ENCODE data around the gene DOK5. TPM values are rescaled to one million over a fixed set of nuclear protein-coding genes. Genes with fewer than 3 reads are reported as not detected.

The DOK5 gene
- total and polyA plus RNA-seq, 2 of the 8 experiments (the other 6 are each of a cell fraction or from before 2014, with no cell fraction given), result 8.9 to 15.0 TPM

DNA sequence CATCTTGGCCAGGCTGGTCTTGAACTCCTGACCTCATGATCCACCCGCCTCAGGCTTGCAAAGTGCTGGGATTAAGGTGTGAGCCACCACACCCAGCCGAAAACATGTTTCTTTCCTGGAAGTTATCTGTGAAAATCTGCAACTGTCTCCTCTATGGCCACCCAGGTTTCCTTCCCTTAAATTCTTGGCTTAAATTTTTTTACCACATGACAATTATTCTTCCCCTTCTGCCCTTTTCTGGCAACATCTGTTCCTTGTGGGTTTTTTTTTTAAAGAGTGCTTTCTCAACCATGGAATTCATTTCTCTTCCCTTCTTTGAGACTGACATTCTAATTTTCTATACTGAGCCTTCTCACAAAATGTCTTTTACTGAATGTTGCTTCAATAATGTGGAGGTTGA lies 59.6 kb downstream of the DOK5 start:
- Histone ChIP-seq H2BK120ac (replicated peaks; ENCODE audit: low read depth, low read length) (no peak overlapping the region), H4K8ac (ENCODE audit: extremely low read depth, insufficient read depth, low read length) (no peak overlapping the region)

More for the DNA sequence above, 59.6 kb downstream of the DOK5 start:
- H3K4me2 ChIP-seq (ENCODE audit: insufficient read depth in 1 of 2, low read depth in 2 of 2, low read length in 2 of 2), result no peak overlapping the region
- no peak overlapping the region for H3K27ac ChIP-seq (ENCODE audit: low read depth, low read length)
- H4K20me1 ChIP-seq (replicated peaks in 1 of 2; ENCODE audit: control insufficient read depth in 1 of 2, insufficient read depth in 2 of 2, low read length in 2 of 2), result no peaks in the 10 kb centered on the region
- H4K91ac ChIP-seq (replicated peaks; ENCODE audit: insufficient read length, low read length), result no peak overlapping the region
- FAIRE-seq, result no peak
- no peak overlapping the region for H2BK20ac ChIP-seq (ENCODE audit: low read length)
- no peak for DNase-seq (ENCODE audit: low read depth in 1 of 2, low spot score in 2 of 2)
- H3K18ac ChIP-seq (ENCODE audit: extremely low read depth, low read length), result no peak overlapping the region
- H3K56ac ChIP-seq (replicated peaks; ENCODE audit: insufficient read length, low read depth, low read length), result no peak overlapping the region
- H3K4ac ChIP-seq (replicated peaks; ENCODE audit: insufficient read length, low read depth, low read length), result no peak overlapping the region
- H3K23me2 ChIP-seq (ENCODE audit: low read depth, low read length), result no peaks in the 10 kb centered on the region
- H3K14ac ChIP-seq (ENCODE audit: insufficient read length), result no peak overlapping the region
- no peaks in the 10 kb centered on the region for H3K36me3 ChIP-seq (ENCODE audit: control insufficient read depth in 2 of 4, insufficient read depth in 4 of 4, low read length in 3 of 4)
- H2BK15ac ChIP-seq (ENCODE audit: low read length), result no peak overlapping the region
- 92% methylated on average over 2 of the region's 2 CpGs; no CpG with 5 or more reads in 1 of the 2 experiments for WGBS, 2 experiments (ENCODE audit: extremely low coverage in 1 of 2, insufficient coverage in 1 of 2, insufficient read length in 1 of 2, insufficient replicate concordance in 2 of 2, low coverage in 1 of 2, low lambda C conversion rate in 2 of 2, missing lambda C conversion rate in 1 of 2)
- CTCF ChIA-PET (ENCODE audit: partially characterized antibody), result no interaction called here
- POLR2A ChIA-PET (ENCODE audit: partially characterized antibody), result interaction anchor here (1.5 kb wide), 1 partner anchor 12 kb away, joined by 3 read pairs; no protein-coding TSS in a partner anchor
- H3K27me3 ChIP-seq (replicated peaks in 1 of 4; ENCODE audit: control insufficient read depth in 3 of 4, extremely low read depth in 1 of 4, insufficient read depth in 3 of 4, low read length in 3 of 4), result no peaks in the 10 kb centered on the region
- TF ChIP-seq GABPA (IDR thresholded peaks at IDR 0.05; ENCODE audit: borderline replicate concordance, insufficient read depth, low read length), result no peak
- TF ChIP-seq ASH2L (IDR thresholded peaks at IDR 0.05; ENCODE audit: low read length), result no peak
- TF ChIP-seq, protein P1, sequence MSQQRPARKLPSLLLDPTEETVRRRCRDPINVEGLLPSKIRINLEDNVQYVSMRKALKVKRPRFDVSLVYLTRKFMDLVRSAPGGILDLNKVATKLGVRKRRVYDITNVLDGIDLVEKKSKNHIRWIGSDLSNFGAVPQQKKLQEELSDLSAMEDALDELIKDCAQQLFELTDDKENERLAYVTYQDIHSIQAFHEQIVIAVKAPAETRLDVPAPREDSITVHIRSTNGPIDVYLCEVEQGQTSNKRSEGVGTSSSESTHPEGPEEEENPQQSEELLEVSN (IDR thresholded peaks at IDR 0.05), result no peak
- TF ChIP-seq, protein P2, sequence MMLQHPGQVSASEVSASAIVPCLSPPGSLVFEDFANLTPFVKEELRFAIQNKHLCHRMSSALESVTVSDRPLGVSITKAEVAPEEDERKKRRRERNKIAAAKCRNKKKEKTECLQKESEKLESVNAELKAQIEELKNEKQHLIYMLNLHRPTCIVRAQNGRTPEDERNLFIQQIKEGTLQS (IDR thresholded peaks at IDR 0.05; ENCODE audit: insufficient read depth, low read depth, low read length), result no peak
- no peak for TF ChIP-seq ZNF274 (IDR thresholded peaks at IDR 0.05; ENCODE audit: borderline replicate concordance, extremely low read depth, low read length)
- H4K5ac ChIP-seq (ENCODE audit: insufficient read length, low read depth, low read length), result no peak overlapping the region
- H3K79me1 ChIP-seq (ENCODE audit: low read depth, low read length), result no peaks in the 10 kb centered on the region
- no peak overlapping the region for H2BK5ac ChIP-seq (ENCODE audit: low read depth, low read length)
- no peak overlapping the region for H2AK5ac ChIP-seq (ENCODE audit: low read depth, low read length)
- H3K4me3 ChIP-seq (ENCODE audit: extremely low read depth in 1 of 4, insufficient read depth in 2 of 4, low read depth in 3 of 4, low read length in 4 of 4), result no peak overlapping the region
- no peak overlapping the region for H2AFZ ChIP-seq (ENCODE audit: low read length)
- no peak overlapping the region for H2BK12ac ChIP-seq (ENCODE audit: low read depth, low read length)
- H3K4me1 ChIP-seq (replicated peaks in 1 of 4; ENCODE audit: control insufficient read depth in 3 of 4, insufficient read depth in 4 of 4, low read length in 3 of 4), result no peaks in the 10 kb centered on the region
- H3K9me3 ChIP-seq (ENCODE audit: insufficient read depth in 2 of 2, low read depth in 1 of 2, low read length in 1 of 2), result no peaks in the 10 kb centered on the region
- no peaks in the 10 kb centered on the region for H3K79me2 ChIP-seq (ENCODE audit: control insufficient read depth in 1 of 2, insufficient read depth in 2 of 2, low read length in 2 of 2)
- H3K9ac ChIP-seq (replicated peaks in 1 of 4; ENCODE audit: extremely low read depth in 1 of 4, low read depth in 3 of 4, low read length in 3 of 4), result no peak overlapping the region
- no peak overlapping the region for H3K23ac ChIP-seq (ENCODE audit: insufficient read length)
